Fibroblast of lung (primary cell): Measurements from ENCODE around the gene GABRE. TPM values are rescaled to one million over a fixed set of nuclear protein-coding genes. Genes with fewer than 3 reads are reported as not detected.

Experiments
- DNase-seq, 2 donors: peaks; one replicate each; pipeline versions ENCODE4 v3.0.0 to v3.0.0-alpha.2; 2010; ENCODE audit warnings: low read depth in 2 of 2
- H2AFZ ChIP-seq: 2 replicates; pipeline ENCODE4 v1.5.1; 2012; ENCODE audit warnings: low read length, control low read depth, inconsistent platforms
- H3K27ac ChIP-seq: 2 replicates; pipeline ENCODE4 v1.5.1; 2011; ENCODE audit warnings: low read length, control low read depth; ENCODE audit not compliant: insufficient read depth
- H3K27me3 ChIP-seq: 2 replicates; pipeline ENCODE4 v1.5.1; 2011; ENCODE audit warnings: mild to moderate bottlenecking, low read length; ENCODE audit not compliant: control insufficient read depth, insufficient read depth
- H3K36me3 ChIP-seq: 2 replicates; pipeline ENCODE4 v1.5.1; 2011; ENCODE audit warnings: low read length; ENCODE audit not compliant: control insufficient read depth, insufficient read depth
- H3K4me1 ChIP-seq: 2 replicates; pipeline ENCODE4 v1.5.1; 2011; ENCODE audit warnings: low read length; ENCODE audit not compliant: control insufficient read depth, insufficient read depth; ENCODE audit errors: extremely low read depth
- H3K4me2 ChIP-seq: 2 replicates; pipeline ENCODE4 v1.5.1; 2011; ENCODE audit warnings: low read length, control low read depth; ENCODE audit not compliant: insufficient read depth; ENCODE audit errors: extremely low read depth
- H3K4me3 ChIP-seq, 4 experiments: fragments of 200-600 bp in 1 of 4; sonication (generic) in 1 of 4; replicated peaks in 1 of 4; 2 replicates each; pipeline ENCODE4 v1.5.1; 2011 to 2016; ENCODE audit warnings: low read length in 4 of 4, low read depth in 3 of 4, mild to moderate bottlenecking in 3 of 4, control low read depth in 2 of 4, inconsistent platforms in 1 of 4, mixed read lengths in 1 of 4; ENCODE audit not compliant: insufficient read depth in 1 of 4; ENCODE audit errors: control extremely low read depth in 1 of 4
- H3K79me2 ChIP-seq: 2 replicates; pipeline ENCODE4 v1.5.1; 2012; ENCODE audit warnings: mild to moderate bottlenecking, low read length, inconsistent platforms; ENCODE audit not compliant: control insufficient read depth, insufficient read depth
- H3K9ac ChIP-seq: 2 replicates; pipeline ENCODE4 v1.5.1; 2011; ENCODE audit warnings: mild to moderate bottlenecking, low read length, control low read depth; ENCODE audit not compliant: insufficient read depth
- H3K9me3 ChIP-seq: 2 replicates; pipeline ENCODE4 v1.5.1; 2012; ENCODE audit warnings: low read depth, low read length; ENCODE audit not compliant: control insufficient read depth, insufficient read depth
- H4K20me1 ChIP-seq: 2 replicates; pipeline ENCODE4 v1.5.1; 2011; ENCODE audit warnings: low read length; ENCODE audit not compliant: control insufficient read depth, insufficient read depth; ENCODE audit errors: extremely low read depth
- CTCF ChIP-seq, 2 donors: IDR thresholded peaks in 1 of 2; conservative IDR thresholded peaks in 1 of 2; 1 replicate in 1 of 2; 2 replicates in 1 of 2; pipeline ENCODE4 v1.5.1; 2011 to 2012; ENCODE audit warnings: low read length in 2 of 2, control low read depth in 1 of 2, inconsistent platforms in 1 of 2, low read depth in 1 of 2, mild to moderate bottlenecking in 1 of 2
- EZH2 ChIP-seq: IDR thresholded peaks from 2 replicates; pipeline ENCODE4 v1.5.1; 2012; ENCODE audit warnings: low read length, control low read depth, mild to moderate bottlenecking; ENCODE audit errors: missing control alignments
- polyA plus RNA-seq, 2 donors: library from polyadenylated mRNA; depleted of rRNA in 1 of 2; stranded (reverse) in 1 of 2; unstranded in 1 of 2; fragments of >200 nt; gene quantifications; 2 replicates each; pipeline ENCODE4 v1.2.1, GENCODE V29; 2011 to 2012; ENCODE audit warnings: missing spikeins in 1 of 2
- total RNA-seq: library from RNA; depleted of rRNA; stranded (reverse); fragments of >200 nt; gene quantifications from 2 replicates; pipeline ENCODE4 v1.2.1, GENCODE V29; 2014

The GABRE gene
- total and polyA plus RNA-seq, 2 donors (not counting 1 experiment from before 2014, with no cell fraction given): 2.0 to 3.8 TPM

GRCh38 chrX:151975228-151975593, 735 bp upstream of the GABRE start:
- Histone ChIP-seq H3K79me2 (no peaks in the 10 kb centered on the region), H3K27ac (no peak overlapping the region), H3K9me3 (no peaks in the 10 kb centered on the region), H4K20me1 (no peaks in the 10 kb centered on the region), H2AFZ (no peak overlapping the region), H3K4me3 (peak overlapping the region in 1 of 4 experiments; percentile 56), H3K4me2 (no peak overlapping the region), H3K9ac (no peak overlapping the region), H3K27me3 (peaks cover 6% of the 10 kb centered on the region), H3K4me1 (no peaks in the 10 kb centered on the region), H3K36me3 (no peaks in the 10 kb centered on the region)
- TF ChIP-seq EZH2: no peak
- no peak for TF ChIP-seq CTCF (conservative IDR thresholded peaks at IDR 0.05 in 1 of 2, IDR thresholded peaks at IDR 0.05 in 1 of 2; ENCODE audit: low read depth in 1 of 2, low read length in 2 of 2)
- DNase-seq: no peak

- H3K79me2 ChIP-seq: no peaks in the 10 kb centered on the region
- H3K4me2 ChIP-seq: peak overlapping the region; percentile 35
- H2AFZ ChIP-seq: no peak overlapping the region
- TF ChIP-seq EZH2 (no peak), CTCF (conservative IDR thresholded peaks at IDR 0.05 in 1 of 2, IDR thresholded peaks at IDR 0.05 in 1 of 2; ENCODE audit: low read depth in 1 of 2, low read length in 2 of 2) (no peak)
- peak overlapping the region; percentile 19 to 56 (median 27) for H3K4me3 ChIP-seq
- H3K4me1 ChIP-seq: no peaks in the 10 kb centered on the region
- H3K27me3 ChIP-seq: peaks cover 6% of the 10 kb centered on the region
- no peaks in the 10 kb centered on the region for H4K20me1 ChIP-seq
- peak in 1 of 2 donors; percentile 24 for DNase-seq
- peak overlapping the region; percentile 46 for H3K9ac ChIP-seq
- no peaks in the 10 kb centered on the region for H3K36me3 ChIP-seq
- H3K27ac ChIP-seq: no peak overlapping the region
- H3K9me3 ChIP-seq: no peaks in the 10 kb centered on the region
Observed at GRCh38 chrX:151973851-151974335, 583 bp downstream of the GABRE start.

- no peak overlapping the region for H3K27ac ChIP-seq
- H2AFZ ChIP-seq: no peak overlapping the region
- H3K4me1 ChIP-seq: no peaks in the 10 kb centered on the region
Observed at GRCh38 chrX:151973060-151973661, 1.3 kb downstream of the GABRE start.

More at GRCh38 chrX:151973060-151973661, 1.3 kb downstream of the GABRE start:
- Histone ChIP-seq H3K79me2 (no peaks in the 10 kb centered on the region), H3K36me3 (no peaks in the 10 kb centered on the region), H3K27me3 (peaks cover 6% of the 10 kb centered on the region), H3K9ac (no peak overlapping the region), H3K4me3 (peak overlapping the region in 3 of 4 experiments; percentile 19 to 56 (median 33)), H3K9me3 (no peaks in the 10 kb centered on the region), H3K4me2 (peak overlapping the region; percentile 35), H4K20me1 (no peaks in the 10 kb centered on the region)
- peak in 1 of 2 donors; percentile 32 for DNase-seq
- TF ChIP-seq CTCF (conservative IDR thresholded peaks at IDR 0.05 in 1 of 2, IDR thresholded peaks at IDR 0.05 in 1 of 2; ENCODE audit: low read depth in 1 of 2, low read length in 2 of 2): no peak
